Measurements from ENCODE around the gene PMVK. TPM values are rescaled to one million over a fixed set of nuclear protein-coding genes. Genes with fewer than 3 reads are reported as not detected.
"Not testable (repeated sequence)": the region's sequence is repeated elsewhere in the genome, so short reads cannot be mapped to it uniquely, and the experiment has no call there.

PMVK gene
- total RNA-seq (ENCODE audit: insufficient read depth, low replicate concordance): 13.0 TPM

DNA sequence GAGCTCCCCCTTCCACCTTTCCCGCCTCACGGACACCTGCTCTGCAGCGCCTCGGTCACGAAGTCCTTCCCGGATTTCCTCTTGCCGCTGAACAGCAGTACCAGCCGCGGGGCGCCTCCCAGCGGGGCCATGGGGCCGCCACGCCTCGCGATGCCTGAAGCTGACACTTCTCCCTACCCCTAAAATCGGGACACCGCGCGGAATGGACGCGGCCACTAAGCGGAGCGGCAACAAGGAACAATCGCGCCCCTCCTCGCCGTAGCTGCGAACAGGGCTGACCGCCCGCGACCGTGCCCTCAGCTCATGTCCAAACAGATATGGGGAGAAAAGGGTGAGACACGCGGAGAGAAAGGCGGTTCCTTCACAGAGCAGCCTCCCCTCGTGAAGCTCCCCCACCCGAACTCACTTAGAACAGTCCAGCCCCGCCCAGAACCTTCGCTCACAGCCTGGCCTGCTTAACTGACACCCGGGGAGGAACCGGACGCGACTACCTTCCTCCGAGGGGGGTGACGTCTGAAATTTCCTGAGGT is at the start of gene PMVK:
Gene PMVK, minus strand, starts transcription at position 165 of the 530 bp plus-strand sequence. Its CDS starts 34 bp downstream, at position 131.
- DNase-seq (ENCODE audit: low spot score): peak; percentile 98

DNA sequence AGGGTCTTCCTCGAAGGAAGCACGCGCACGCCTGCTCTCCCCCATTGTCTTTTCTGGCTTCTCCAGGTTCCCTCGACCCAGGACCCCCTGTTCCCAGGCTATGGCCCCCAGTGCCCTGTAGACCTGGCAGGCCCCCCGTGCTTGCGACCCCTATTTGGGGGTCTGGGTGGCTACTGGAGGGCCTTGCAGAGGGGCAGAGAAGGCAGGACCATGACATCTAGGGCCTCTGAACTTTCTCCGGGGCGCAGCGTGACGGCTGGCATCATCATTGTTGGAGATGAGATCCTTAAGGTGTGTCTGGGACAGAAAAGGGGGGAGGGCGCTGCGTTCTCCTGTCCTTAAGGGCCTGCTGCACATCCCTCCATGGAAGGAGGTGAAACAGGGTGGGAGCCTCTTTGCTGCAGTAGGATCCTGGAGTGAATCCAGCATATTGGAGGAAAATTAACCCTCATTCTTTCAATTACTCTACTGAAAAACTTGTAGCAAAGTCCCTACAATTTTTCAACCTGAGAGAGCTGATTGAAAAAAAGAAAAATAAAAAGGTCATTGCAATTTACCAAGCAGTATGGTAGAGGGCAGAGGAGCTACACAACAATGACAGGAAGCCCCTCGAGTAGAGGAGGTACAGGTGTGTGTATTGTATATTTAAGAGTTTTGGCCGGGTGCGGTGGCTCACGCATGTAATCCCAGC is 47.4 kb upstream of the PMVK start:
- DNase-seq (ENCODE audit: low spot score): no peak

DNA sequence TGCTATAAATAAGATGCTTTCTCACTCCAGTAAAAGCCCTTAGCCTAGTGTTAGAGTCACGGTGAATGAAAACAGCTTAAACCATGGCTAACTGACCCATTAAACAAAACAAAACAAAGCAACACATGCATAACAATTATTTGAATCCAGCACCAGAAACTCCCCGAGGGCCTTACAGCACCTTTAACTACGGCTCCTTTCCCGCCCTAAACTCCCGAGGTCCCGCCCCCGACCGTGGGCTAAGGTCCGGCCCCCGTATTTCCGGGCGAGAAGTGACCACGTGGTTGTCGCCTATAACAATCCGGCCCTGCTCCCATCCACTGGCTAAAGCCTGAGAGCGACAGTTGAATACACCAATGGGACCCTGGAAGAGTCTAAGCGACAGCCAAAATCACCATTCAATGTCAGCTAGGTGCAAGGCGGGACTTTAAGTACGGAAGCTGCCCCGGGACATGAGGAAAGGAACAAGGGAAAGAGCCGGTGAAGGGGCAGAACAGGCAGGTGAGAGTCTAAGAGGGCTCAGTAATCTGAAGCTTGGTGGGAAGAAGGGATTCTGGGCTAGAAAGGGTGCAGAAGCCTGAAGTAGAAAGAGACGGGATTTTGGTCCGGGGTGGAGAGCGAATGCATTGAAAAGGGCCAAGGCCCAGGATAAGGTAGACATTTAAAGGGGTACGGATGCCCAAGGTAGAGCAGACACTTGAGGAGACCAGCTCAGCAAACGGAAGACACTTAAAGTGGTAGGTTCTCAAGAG is 46.6 kb upstream of the PMVK start, which contains the start of gene FLAD1:
Gene FLAD1, plus strand, starts transcription at position 448 of the 752 bp plus-strand sequence. CDS start 351 bp downstream, outside the sequence.
- DNase-seq (ENCODE audit: low spot score): peak; percentile 100

DNA sequence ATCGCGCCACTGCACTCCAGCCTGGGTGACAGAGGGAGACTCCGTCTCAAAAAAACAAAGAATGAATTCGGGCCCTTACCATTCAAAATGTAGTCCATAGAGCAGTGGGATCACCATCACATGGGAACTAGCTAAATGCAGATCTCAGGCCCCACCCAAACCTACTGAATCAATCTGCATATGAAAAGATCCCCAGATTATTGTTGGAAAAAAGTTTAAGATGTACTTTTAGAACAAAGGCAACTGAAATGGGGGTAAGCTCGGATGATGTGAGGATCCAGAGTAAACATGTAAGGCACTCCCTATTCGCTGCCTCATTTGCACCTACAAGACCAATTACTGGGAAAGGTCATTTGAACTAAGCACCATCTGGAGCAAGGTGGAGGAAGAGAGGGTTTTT is 45.8 kb upstream of the PMVK start:
- no peak for DNase-seq (ENCODE audit: low spot score)

DNA sequence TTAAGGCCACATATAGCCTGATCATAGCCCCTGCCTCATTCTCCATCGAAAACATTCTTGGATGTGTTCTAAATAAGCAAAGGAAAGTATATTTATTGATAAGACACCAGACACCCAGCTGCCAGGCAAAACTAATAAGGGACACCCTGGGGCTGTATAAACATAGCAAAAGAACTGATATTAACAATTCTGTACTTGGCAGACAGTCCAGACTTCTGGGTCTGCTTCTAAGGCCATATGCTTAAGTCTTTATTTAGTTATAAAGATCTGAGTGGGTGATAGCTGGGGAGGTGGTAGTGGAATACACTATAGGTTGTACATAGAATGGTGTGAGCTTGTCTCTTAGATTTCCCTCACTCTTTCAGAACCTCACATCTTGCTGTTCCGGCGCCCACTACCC is 41.8 kb upstream of the PMVK start:
- no peak for DNase-seq (ENCODE audit: low spot score)

DNA sequence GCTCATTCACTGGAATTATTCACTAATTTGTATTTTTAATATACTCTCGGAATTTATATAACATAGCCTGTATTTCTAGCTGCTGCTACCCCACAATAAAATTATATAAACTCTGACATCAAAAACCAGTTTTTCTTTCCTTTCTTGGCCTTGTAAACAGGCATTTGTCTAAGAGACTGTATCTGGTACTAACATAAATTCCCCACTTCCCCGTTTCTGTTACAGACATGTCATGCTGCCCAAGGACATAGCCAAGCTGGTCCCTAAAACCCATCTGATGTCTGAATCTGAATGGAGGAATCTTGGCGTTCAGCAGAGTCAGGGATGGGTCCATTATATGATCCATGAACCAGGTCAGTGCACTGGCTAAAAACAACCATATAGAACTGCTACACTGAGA is 41.2 kb upstream of the PMVK start:
- DNase-seq (ENCODE audit: low spot score): not testable (repeated sequence)

DNA sequence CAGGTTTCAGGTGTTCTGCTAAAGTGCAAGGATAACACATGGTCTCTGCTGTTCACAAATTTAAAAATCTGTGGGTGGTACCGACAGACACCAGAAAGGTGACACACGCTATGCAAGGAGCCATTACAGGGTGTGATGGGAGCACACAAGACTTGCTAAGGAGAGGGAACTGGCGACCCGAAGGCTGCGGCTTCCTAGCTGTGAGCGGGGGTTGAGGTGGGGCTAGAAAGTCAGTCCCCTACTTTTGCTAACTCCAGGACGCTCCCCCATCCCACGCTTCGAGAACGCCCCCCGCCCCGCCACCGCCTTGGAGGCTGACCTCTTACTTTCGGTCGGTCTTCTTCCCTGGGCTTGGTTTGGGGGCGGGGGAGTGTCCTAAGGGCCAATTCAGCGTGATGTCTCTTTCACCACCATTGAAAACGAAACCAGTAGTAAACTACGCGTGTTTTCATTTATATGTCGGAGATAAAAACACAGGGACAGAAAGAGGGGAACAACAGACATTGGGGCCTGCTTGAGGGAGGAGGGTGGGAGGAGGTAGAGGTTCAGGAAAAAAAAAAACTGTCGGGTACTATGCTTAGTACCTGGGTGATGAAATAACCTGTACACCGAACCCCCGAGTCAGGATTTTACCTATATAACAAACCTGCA is 39.0 kb upstream of the PMVK start:
- DNase-seq (ENCODE audit: low spot score): peak; percentile 71

DNA sequence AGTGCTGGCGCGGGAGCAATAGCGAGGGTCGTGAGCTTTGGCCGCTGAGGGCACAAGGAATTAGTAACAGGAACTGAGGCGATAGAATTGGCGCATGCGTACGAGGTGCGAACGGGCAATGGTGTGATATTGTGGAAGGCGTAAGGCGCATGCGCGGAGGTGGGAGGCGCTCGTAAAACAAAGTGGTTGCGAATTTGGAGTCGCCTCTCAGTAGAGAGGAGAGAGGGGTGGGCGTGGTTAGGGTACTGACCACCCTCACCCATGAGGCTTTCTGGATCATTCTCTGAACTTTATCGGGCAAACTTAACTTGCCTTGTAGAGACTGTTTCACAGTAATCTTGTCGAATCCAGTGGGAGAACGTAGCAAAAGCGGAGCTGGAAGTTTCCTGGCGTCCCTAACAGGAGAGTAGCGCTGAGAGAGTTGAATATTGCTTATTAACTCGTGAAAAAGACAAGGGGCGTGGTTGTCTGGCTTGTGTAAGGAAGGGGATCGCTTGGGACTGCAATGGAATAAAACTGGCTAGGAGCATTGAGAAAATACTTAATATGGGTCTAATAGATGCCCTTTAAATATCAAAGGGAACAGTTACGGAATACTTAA is 38.4 kb upstream of the PMVK start:
- DNase-seq (ENCODE audit: low spot score): peak; percentile 99

DNA sequence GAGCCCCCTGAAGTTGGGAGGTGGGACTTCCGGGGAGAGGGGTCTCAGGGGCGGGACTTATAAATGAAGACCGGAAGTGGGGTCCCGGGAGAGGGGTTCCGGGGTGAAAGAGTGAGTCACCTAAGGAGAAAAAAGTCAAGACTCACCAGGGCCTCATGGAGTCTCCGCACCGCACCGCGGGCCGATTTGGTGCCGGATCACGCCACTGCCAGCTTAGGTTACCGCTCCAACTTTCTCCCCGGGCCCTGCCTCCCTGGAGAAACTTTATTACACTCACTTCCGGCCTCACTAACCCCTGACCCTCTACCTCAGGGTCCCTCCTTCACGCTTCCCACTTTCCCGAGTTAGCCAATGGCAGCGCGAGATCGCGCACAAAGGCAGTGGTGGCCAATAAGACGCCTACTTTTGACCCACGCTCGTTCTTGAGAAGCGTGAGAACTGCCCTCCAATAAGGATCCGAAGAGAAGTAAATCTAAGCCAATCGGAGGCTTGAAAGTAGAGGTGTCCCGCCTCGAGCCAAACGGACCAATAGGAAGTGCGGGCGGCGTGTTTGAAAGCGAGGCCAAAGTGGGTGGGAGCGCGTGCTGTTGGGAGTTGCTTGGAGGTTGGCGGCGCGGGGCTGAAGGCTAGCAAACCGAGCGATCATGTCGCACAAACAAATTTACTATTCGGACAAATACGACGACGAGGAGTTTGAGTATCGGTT is 37.7 kb upstream of the PMVK start, which contains the start of gene CKS1B:
Gene CKS1B, plus strand, starts transcription at position 580 of the 706 bp plus-strand sequence. Its CDS starts 65 bp downstream, at position 645.
- DNase-seq (ENCODE audit: low spot score): peak; percentile 100

DNA sequence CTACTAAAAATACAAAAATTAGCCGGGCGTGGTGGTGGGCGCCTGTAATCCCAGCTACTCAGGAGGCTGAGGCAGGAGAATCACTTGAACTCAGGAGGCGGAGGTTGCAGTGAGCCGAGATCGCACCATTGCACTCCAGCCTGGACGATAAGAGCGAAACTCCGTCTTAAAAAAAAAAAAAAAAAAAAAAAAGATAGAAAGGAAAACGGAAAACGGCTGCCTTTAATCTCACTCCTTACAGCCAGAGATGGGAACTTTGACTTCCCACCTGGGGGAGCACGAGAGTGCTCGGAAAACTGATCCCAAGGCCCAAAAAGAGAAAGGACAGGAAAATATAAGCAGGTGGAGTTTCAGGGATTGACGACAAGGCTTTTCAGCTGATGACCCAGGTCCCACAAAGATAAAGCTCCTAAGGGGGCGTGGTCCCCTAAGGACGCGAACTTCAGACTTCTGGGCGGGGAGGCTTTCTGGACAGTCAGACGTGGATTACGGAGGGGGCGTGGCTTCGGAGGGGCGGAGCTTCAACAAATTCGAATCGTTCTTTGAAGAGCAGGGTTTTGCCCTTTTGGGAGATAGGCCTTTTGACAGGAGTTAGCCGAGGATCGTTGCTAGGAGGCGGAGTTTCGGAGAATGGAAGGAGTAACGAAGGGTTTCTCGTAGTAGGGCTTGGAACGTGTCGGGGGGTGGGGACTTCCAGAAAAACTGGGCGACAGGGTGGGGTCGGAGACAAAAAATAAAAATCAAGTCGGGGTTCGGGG is 37.0 kb upstream of the PMVK start:
- DNase-seq (ENCODE audit: low spot score): peak; percentile 98

DNA sequence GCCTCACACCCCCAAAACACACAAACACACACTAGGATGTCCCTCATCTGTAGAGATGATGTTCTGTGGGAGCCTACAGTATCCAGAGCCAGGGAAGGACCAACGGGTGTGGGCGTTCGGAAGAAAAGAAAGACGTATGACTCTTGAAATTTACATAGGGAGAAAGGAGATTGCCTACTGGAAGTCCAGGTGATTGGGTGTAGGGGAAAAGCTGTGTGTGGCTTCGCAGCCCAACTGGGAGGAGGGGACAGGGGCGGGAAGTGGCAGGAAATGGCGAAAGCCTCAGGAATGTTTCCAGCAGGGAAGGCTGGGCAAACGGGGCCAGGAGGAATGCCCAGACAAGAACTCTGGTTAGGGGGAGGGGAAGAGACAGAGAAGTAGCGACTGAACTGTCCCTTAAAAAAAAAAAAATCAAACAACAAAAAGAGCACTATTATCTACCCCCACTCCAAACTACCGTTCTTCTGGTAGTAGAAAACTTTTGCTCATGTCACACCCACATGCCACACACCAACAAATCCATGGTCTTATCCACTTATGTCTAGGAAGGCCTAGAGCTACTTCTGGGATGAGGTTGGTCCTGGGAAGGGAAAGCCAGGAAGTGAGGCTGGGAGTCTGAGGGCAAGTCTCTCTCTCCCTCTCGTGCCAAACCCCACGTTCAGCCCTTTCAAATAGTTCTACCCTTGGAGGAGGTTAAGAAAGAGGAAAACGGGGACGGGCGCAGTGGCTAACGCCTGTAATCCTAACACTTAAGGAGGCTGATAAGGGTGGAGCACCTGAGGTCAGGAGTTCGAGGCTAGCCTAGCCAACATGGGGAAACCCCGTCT is 36.2 kb upstream of the PMVK start:
- peak; percentile 91 for DNase-seq (ENCODE audit: low spot score)

DNA sequence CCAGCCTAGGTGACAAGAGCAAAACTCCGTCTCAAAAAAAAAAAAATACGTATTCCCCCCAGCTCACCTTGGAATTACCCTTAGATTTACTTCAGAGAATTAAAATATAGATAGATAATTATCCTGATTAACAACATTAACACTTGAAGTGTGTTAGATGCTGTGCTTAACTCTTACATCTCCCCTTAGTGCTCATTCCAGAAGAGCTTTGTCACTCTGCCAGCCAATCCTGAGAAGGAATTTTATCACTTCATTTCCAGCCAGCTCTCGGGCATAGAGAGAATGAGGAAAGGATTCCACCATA is 35.6 kb upstream of the PMVK start:
- DNase-seq (ENCODE audit: low spot score): no peak

DNA sequence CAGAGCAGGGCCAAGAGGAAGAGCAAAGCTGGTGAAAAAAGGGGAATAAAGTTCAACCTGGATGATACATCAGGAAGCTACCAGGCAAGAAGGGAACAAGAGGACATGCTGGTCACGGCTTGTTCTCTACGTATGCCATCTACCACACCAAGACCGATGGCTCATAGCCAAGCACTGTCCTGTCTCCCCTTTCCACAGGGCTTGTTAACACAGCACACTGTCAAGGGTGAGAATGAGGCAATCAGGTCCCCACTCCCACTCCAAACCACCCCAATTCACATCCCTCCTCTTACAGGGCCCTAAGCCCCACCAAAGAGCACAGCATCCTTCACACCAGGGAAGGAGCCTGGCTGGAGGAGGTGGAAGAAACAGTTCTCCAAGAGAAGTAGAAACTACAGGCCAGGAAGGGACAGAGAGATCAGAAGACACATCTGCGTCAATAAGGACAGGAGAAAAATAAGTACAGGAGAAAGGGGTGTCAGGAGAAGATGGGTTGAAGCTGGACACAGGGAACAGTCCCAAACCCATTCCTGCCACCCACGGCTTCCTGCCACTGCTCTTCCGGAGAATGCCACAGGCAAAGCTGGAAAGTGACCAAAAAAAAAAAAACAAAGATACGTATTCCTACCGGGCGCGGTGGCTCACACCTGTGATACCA is 35.0 kb upstream of the PMVK start:
- no peak for DNase-seq (ENCODE audit: low spot score)

DNA sequence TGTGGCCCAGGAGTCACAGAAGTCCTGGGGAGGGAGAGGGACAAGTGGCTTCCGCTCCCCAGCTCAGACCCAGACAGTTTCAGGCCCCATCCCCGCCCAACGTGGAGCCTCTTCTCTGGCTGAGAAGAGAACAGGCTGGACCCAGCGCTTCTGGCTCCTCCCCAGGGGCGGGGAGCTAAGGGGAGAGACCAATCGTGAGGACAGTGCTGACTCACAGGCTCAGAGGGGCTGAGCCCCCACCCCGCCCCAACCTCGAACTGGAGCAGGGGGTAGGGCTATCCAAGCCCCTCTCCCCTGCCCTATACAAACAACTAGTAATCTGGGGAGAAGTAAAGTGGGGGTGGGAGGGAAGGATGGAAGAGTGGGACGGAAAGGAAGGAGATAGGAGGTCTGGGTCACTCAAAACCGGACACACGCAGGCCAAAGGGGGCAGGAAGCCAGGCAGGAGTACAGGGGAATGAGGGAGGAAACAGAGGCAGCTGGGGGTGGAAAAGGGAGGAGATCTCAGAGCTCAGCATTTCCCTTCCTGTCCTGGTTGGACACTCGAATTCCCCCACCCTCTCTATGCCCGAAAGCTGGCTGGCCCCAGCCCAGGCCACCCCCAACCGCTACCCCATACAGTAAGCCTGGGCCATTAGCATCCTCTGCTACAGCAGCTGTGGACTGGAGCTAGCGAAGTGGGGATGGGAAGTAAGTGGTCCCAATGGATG is 34.3 kb upstream of the PMVK start, which contains the start of gene SHC1:
Gene SHC1, minus strand, starts transcription at position 117 of the 710 bp plus-strand sequence. CDS start 221 bp downstream, outside the sequence.
- DNase-seq (ENCODE audit: low spot score): peak; percentile 99

DNA sequence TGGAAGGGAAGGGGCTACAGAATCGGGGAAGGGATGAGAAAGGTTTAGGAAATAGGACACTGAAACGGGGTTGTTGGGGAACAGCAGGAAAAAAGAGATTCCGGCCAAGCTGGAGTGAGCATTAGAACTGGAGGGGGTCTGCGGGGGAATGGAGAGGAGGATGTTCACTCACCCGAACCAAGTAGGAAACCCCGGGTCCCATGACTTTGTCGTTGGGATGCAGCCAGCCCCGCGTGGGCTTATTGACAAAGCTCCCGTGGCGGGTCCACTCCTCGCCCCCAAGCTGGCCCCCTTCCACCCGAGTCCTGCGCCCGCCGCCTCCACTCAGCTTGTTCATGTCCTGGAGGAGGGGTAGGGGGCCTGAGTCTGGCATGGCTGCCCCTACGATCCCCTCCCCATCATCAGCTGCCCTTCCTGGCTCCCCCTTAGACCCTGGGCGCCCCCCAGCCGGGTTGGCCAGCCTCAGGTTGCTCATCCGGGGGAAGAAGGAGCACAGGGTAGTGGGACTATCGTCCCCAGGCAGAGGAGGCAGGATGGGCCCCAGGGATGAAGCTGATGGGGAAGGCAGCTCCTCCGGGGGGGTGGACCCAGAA is 33.4 kb upstream of the PMVK start:
- DNase-seq (ENCODE audit: low spot score): no peak

DNA sequence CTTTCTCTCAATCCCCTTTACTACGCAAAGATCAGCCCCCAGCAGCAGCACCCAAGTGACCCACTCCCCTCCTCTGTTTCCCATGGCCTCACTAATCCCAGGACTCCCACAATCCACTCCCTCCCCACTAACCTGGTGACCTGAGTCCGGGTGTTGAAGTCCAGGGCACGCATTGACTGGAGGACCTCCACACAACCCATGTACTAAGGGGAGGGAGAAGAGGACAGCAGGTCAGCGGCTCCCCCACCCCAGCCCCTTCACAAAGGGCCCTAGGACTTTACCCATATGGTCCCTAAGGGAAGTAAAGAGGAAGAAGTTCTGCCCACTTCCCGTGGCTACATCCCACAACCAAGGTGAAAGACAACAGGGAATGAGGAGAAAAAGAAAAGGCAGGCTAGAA is 32.7 kb upstream of the PMVK start:
- DNase-seq (ENCODE audit: low spot score): no peak

DNA sequence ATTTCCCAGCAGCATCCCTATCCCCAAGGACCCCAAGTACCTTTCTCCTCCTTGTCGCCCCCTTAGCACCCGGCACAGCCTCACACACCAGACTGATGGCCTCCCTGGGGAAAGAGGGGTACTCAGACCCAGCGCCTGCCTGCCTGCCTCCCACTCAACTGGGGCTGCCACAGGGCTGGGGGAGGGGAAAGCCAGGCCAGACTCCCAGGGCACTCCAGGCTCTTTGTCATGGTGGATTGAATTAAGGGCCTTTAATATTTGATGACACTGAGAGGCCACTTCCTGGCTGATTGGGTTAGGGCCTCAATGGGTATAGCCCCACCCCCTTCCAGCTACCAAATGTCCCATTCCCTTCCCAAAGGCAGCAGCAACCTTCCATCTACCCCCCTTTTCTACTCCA is 32.2 kb upstream of the PMVK start:
- DNase-seq (ENCODE audit: low spot score): no peak

All from umbilical cord (tissue), 2 donors.